Measurements from ENCODE around the gene MIGA1. TPM values are rescaled to one million over a fixed set of nuclear protein-coding genes. Genes with fewer than 3 reads are reported as not detected.

Gene MIGA1
- total and polyA plus RNA-seq, 9 of the 15 experiments (the other 6 are each of a cell fraction or from before 2014, with no cell fraction given) = 1.6 to 5.1 (median 2.9) TPM

GRCh38 chr1:77779529-77780281, at the start of gene MIGA1 (continued):
- TF ChIP-seq ZNF518B (CRISPR knock-in tag; IDR thresholded peaks at IDR 0.05) = no peak
- no peak for TF ChIP-seq RBM22 (IDR thresholded peaks at IDR 0.05; ENCODE audit: low read depth, low read length, poor library complexity, severe bottlenecking)
- peak; percentile 61 to 64 for TF ChIP-seq SIX5 (IDR thresholded peaks at IDR 0.05; ENCODE audit: borderline replicate concordance in 1 of 2, insufficient read depth in 1 of 2, low read depth in 1 of 2, low read length in 2 of 2)
- TF ChIP-seq MTF1 (CRISPR knock-in tag; IDR thresholded peaks at IDR 0.05; ENCODE audit: borderline replicate concordance) = no peak
- TF ChIP-seq ZNF766 (CRISPR knock-in tag; conservative IDR thresholded peaks at IDR 0.05) = 0 out of 2 replicates have a peak, but pooled peaks have one; percentile 59
- TF ChIP-seq, protein P1, sequence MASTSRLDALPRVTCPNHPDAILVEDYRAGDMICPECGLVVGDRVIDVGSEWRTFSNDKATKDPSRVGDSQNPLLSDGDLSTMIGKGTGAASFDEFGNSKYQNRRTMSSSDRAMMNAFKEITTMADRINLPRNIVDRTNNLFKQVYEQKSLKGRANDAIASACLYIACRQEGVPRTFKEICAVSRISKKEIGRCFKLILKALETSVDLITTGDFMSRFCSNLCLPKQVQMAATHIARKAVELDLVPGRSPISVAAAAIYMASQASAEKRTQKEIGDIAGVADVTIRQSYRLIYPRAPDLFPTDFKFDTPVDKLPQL (IDR thresholded peaks at IDR 0.05; ENCODE audit: extremely low read depth, insufficient read length) = no peak
- no peak for TF ChIP-seq ZNF311 (CRISPR knock-in tag; IDR thresholded peaks at IDR 0.05)
- no peak for TF ChIP-seq HDAC2 (IDR thresholded peaks at IDR 0.05)
- TF ChIP-seq, protein P2, sequence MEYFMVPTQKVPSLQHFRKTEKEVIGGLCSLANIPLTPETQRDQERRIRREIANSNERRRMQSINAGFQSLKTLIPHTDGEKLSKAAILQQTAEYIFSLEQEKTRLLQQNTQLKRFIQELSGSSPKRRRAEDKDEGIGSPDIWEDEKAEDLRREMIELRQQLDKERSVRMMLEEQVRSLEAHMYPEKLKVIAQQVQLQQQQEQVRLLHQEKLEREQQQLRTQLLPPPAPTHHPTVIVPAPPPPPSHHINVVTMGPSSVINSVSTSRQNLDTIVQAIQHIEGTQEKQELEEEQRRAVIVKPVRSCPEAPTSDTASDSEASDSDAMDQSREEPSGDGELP (CRISPR knock-in tag; IDR thresholded peaks at IDR 0.05; ENCODE audit: borderline replicate concordance) = peak; percentile 98
- TF ChIP-seq GABPB1 (CRISPR knock-in tag; IDR thresholded peaks at IDR 0.05) = peak; percentile 96
- no peak for TF ChIP-seq CSDE1 (IDR thresholded peaks at IDR 0.05)
- TF ChIP-seq ZNF778 (CRISPR knock-in tag; IDR thresholded peaks at IDR 0.05) = no peak

Measured in K562 (cell line).